GM19023 (cell line): ENCODE measurements around the gene ELAC1.
"Not testable (repeated sequence)": the region's sequence is repeated elsewhere in the genome, so short reads cannot be mapped to it uniquely, and the experiment has no call there.

Experiments used
- ATAC-seq: cut with Tn5 transposase; IDR thresholded peaks from one replicate; pipeline ENCODE4 v1.9.1; 2021; ENCODE audit warnings: mild to moderate bottlenecking, moderate library complexity; ENCODE audit not compliant: unreplicated experiment

ELAC1 gene, protein sequence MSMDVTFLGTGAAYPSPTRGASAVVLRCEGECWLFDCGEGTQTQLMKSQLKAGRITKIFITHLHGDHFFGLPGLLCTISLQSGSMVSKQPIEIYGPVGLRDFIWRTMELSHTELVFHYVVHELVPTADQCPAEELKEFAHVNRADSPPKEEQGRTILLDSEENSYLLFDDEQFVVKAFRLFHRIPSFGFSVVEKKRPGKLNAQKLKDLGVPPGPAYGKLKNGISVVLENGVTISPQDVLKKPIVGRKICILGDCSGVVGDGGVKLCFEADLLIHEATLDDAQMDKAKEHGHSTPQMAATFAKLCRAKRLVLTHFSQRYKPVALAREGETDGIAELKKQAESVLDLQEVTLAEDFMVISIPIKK

DNA sequence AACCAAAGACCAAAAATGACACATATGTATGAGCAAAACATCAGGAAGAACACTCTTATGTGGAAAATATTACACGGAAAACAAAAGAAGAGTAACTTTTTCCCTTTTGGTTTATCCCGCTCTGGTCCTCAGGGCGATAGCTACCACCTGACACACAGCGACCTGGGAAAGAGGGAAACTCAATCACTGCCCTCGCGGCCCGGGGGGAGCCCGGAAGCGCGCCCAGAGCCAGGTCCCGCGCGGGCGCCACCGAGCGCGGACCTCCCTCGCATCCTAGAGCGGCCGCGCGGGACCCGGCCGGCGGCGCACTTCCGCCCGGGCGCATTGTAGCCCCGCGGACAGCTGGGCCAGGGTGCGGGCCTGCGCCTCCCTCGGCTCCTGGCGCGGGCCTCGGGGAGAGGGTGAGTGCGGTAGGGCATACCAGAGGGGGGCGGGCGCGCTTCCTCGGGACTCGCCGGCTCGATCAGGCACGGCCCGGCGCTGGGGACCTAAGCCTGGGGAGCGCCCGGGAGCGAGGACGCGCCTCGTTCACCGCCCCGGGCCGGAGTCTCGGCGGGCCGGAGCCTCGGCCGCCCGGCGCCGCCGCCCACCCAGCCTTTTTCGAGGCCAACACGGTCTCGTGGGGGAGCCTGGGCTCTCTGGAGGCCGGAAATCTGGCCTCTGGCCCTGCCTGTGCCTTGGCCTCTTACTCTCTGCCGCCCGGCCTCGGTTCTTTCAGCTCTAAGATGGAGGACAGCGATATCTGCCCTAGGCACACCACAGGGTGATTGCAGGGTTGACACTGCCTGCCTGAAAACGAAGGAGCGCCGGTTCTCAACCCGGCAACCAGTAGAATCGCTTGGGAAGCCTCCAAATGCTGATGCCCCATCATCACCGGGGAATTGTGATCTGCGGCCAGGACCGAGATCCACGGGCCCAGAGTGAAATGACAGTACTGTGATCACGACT lies at the start of gene ELAC1:
Gene ELAC1 (plus strand): TSS at position 327 of the 948 bp plus-strand sequence. CDS start 6,365 bp downstream, outside the sequence.
- ATAC-seq, result peak; percentile 93

DNA sequence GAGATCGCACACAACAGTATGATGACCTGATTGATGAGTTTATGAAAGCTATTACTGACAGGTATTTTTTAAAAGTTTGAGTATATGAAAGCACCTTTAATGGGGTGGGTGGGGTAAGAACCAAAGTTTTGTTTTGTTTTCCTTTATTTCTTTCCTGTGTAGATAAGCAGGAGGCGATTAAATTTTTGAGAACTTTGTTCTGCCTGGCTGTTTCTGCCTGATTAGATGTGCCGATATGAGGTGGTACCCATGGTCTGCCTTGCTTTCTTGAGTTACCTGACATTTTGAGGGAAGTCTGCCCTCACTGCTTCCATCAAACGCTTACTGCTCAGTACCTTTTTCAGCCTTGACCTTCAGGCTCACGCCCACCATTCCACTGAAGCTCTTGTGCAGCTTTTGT lies 49.7 kb upstream of the ELAC1 start:
- ATAC-seq, result no peak

DNA sequence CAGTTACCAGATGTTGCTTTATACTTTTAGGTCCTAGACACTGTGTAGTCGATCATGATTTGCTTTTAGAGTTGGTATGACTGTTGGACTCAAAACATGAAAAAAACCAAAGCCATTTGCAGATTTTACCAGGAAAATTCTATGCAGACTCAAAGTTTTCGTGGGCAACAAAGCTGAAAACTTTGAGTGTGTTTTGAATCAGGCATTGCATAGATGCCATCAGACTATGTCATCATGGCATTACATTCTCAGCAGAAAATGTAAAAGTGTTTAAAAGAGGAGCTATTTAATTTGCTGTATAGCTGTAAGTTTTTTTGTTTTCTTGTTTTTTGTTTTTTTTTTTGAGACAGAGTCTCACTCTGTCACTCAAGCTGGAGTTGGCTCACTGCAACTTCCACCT lies 43.5 kb upstream of the ELAC1 start:
- no peak for ATAC-seq

DNA sequence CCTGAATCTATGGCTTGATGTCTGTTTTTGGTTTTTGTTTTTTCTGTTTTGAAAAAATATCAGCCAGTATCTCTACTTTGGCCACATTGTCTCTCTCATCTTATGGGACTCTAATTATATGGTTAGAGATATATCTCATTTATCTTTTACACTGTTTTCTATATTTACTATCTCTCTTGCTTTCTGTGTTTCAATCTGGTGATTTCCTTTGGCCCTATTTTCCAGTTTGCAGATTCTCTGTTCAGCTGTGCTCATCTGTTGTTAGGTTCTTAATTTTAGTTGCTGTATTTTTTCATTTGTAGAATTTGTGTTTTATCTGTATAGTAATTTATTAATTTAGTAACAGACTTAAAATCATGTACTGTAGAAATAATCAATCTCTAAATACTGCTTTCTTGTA lies 41.3 kb upstream of the ELAC1 start:
- no peak for ATAC-seq

DNA sequence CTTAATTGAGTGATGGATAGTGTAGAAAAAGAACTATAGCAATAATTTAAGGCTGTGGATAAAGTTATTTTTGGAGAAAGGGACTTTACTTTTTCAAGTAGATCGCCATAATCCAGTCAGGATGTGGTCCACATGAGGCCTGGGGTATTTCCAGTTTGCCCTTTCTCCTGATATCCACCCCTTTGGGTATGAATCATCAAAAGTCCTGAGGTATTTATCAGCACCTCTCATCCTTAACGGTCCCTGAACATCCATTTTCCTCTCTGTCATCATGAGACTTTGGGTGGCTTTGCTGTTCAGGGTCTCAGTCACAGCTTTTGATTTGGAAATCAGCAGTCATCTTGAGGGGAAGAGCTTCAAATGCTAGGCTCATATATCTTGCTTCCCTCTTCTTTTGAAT lies 39.3 kb upstream of the ELAC1 start:
- no peak for ATAC-seq

DNA sequence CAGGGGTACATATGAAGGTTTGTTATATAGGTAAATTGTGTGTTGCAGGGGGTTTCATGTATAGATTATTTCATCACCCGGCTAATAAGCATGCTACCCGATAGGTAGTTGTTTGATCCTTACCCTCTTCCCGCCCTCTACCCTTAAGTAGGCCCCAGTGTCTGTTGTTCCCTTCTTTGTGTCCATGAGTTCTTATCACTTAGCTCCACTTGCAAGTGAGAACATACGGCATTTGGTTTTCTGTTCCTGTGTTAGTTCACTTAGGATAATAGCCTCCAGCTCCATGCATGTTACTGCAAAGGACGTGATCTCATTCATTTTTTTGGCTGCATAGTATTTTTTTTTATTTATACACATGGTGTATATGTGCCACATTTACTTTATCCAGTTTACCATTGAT lies 34.2 kb upstream of the ELAC1 start:
- ATAC-seq, result no peak

DNA sequence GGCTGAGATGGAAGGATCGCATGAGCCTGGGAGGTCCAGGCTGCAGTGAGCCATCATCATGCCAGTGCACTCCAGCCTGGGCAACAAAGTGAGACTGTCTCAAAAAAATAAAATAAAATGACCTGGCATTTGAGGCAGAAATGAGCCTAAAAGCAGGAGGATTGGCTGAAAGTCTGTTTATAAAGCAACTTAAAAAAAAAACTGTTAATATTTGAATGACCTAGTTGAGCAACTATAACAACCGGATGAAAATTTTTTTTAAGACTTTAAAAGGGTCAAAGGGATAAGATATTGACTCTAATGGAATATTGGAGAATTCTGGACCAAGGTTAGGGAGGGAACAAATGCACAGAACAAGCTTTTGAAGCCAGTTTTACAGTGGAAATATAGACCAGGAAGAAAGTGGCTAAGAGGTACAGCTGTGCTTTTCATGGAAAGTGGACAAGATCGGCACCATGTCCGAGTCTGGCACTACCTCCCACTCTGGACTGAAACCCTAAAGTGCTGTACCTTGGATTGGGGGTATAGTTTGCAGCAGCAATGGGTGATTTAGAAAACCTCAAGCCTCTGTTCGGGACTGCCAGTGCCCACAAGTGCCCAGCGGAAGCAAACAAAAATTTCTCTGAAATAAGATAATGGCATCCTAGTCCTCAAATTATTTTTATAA lies 33.2 kb upstream of the ELAC1 start:
- ATAC-seq, result no peak

DNA sequence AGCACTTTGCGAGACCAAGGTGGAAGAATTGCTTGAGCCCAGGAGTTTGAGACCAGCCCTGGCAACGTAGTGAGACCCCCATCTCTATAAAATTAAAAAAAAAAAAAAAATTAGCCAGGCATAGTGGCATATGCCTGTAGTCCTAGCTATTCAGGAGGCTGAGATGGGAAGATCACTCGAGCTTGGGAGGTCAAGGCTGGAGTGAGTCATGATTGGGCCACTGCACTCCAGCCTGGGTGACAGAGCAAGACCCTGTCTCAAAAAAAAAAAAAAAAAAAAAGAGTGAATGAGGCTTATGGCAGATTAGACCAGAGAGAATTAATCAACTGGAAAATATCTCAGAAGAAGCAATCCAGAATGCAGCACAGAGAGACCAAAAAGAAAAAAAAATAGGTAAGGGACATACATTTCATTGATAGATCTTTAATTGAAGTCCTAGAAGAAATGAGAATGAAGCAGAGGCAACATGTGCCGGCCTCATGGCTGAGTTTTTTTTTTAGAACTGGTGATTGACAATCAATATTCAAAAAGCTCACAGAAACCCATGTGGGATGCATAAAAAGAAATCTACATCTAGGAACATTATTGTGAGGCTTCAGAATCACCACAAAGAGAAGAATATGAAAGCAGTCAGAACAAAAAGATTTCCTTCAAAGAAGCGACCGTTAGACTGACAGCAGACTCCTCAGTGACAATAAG lies 32.2 kb upstream of the ELAC1 start:
- no peak for ATAC-seq

DNA sequence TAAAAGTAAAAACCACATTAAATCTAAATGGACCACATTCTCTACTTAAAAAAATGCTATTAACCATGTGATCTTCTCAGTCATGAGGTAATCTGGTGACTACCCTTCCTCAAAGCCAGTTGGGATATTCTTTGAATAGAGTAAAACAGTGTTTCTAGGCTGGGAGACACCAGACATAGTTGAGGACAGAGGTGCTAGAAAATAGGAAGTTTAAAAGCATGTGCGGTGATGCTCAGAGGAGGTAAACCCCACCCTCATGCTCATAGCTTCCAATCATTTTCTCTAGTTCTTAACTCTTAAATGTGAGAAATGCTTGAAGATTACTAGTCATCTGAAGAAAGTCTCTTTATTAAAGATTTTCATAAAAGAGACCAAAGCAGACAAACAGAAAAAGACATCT lies 30.7 kb upstream of the ELAC1 start:
- ATAC-seq, result no peak

DNA sequence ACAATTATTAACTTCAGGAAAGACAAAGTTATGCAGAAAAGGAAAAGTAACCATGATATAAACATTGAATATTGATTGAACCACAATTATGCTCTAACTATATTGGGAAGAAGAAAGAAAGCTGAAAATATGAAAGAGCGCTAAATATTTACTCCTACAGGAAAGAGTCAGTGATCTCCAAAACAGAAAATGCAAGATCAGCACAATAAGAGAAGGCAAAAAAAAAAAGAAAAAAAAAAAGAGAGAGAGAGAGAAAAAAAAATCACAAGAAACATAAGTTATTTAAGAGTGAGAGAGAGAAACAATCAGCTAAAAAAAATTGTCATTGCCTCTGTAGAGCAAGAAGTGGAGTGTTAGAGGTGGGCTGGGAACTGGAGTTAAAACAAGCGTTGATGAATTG lies 28.9 kb upstream of the ELAC1 start:
- no peak for ATAC-seq

DNA sequence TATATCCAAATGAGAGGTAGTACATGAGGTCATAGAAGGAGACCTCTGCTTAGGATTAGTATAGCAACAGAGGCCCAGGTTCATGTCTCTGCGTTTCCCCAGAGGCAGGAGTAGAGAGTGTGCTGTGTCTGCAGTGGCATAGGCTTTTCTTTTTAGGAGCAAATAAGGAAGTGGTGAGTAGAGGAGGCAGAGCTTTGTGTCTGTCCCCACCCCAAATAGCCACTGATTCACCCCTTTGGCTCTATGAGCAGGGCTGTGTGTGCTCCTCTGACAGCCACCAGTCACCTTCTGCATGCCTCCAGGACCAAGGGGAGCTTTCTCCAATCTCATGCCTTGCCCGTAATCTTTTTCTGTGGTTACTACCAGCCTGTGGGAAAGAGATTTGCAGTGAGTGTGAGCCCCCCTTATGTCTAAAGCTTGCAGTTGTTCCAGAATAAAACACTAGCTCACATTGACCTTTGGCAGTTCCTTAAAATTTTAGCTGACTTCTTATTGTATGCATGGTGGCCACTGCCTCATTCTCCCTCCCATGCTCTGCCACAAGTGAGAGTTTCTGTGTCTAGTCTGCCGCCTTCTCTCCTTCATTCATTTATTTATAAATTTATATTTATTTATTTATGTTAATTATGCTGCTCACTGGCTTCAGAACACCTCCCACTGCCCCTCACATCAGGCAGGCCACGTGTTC lies 23.5 kb upstream of the ELAC1 start:
- ATAC-seq, result no peak

DNA sequence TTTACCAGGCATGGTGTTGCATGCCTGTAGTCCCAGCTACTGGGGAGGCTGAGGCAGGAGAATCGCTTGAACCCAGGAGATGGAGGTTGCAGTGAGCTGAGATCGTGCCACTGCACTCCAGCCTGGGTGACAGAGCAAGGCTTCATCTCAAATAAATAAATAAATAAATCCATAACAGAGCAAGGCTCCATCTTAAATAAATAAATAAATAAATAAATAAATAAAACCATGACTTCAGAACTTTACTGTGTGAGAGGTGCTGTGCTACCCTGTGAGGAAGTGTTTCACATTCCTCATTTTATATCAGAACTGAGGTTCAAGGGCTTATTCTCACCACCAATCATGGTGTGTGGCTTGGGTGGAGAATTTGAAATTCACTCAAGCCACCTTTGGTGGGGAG lies 21.9 kb upstream of the ELAC1 start:
- not testable (repeated sequence) for ATAC-seq

DNA sequence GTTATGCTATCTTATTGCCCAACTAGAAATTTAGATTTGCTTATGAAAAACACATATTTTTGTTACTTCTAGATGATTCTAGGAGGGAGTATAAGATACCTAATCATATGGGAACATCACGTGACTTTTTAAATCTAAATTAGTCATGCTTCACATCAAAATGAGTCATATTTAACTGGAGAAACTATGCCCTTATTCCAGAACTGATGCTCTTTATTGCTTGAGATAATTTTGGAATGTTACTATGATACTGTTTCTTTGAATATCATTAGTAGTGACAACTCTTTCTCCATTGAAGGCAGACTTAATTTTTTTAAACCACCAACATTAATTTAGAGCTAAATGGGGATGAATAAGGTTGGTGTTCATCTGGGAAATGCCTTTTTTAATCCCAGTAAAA lies 19.9 kb upstream of the ELAC1 start:
- no peak for ATAC-seq

DNA sequence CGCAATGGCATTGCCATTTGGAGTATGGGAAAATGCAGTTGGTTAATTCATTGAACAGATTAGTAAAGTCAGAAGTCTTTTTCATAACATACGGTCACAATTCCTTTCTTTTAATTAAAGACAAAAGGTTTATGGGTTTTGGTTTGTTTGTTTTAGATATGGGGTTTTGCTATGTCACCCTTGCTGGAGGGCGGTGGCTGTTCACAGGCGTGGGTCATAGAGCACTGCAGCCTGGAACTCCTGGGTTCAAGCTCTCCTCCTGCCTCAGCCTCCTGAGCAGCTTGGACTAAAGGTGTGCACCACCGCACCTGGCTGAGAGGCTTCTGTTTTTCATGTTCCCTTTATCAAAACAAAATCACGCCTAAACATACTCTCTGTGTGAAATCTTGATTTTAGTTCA lies 18.7 kb upstream of the ELAC1 start:
- ATAC-seq, result no peak

DNA sequence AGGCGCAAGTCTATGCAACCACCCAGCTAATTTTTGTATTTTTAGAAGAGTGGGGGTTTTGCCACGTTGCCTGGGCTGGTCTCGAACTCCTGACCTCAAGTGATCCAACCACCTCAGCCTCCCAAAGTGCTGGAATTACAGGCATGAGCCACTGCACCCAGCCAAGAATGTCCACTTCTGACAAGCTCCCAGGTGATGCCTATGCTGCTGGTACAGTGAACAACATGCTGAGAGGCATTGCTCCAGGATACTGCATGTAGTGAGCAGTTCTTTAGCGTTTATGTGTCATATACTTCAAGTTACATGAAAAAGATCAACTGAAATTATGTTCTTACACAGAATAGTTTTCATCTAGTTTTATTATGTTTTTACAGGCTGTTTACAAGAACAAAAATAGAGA lies 17.2 kb upstream of the ELAC1 start:
- ATAC-seq, result no peak

DNA sequence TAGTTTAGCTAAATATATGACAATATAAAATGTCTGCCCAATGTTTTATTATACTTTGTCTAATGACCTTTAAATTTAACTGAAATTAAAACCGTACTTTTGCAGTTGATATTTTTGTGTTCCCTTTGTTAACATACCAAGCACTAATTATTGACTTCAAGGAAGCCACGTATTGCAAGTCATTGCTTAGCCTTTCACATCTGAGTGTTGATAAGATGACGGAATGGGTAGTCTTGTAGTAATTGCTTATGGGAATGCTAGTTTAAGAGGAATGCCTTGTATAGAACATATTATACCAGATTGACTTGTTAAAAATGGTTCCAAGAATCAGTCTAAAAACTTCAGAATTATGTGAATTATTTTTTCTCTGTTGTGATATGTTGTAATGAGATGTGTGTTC lies 14.0 kb upstream of the ELAC1 start:
- no peak for ATAC-seq

DNA sequence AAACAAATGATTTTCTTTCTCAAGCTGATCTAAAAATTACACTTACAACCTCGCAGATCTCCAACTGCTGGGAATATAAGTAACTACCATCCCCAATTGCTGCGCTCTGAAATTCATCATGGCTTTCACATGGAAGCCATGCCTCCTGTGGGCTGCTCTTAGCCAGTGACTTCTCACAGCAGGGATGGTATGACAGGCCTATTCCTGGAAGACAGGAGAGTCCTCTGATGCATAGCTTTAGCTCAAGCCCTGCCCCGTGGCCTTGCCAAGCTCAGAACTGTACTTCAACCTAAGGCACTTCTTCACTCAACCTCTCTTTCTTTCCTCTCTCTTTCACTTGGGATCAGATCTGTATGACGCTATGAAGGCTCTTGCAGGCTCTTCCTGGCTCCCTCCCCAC lies 12.6 kb upstream of the ELAC1 start:
- no peak for ATAC-seq

DNA sequence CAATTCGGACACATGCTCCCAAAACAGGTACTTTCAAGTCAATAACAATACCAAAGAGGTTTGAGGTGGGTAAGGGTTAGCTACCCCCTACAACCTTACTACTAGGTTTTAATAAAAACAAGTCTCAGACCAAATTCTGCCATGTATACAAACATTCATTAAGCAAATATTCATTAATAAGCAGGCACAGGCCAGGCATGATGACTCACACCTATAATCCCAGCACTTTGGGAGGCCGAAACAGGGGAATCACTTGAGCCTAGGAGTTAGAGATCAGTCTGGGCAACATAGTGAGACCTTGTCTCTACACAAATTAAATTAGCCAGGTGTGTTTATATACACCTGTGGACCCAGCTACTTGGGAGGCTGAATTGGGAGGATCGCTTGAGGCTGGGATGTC lies 11.7 kb upstream of the ELAC1 start:
- no peak for ATAC-seq

DNA sequence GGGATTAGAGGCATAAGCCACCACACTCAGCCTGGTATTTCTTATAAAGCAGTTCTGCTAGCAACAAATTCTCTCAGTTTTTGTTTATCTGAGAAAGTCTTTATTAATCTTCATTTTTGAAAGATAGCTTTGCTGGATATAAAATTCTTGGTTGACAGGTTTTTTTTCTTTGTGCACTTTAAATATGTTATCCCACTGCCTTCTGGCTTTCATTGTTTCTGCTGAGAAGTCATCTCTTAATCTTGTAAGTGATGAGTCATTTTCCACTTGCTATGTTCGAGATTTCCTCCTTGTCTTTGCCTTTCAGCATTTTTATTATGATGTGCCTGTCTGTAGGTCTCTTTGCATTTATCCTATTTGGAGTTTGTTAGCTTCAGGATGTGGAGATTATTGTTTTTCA lies 5.9 kb upstream of the ELAC1 start:
- no peak for ATAC-seq

DNA sequence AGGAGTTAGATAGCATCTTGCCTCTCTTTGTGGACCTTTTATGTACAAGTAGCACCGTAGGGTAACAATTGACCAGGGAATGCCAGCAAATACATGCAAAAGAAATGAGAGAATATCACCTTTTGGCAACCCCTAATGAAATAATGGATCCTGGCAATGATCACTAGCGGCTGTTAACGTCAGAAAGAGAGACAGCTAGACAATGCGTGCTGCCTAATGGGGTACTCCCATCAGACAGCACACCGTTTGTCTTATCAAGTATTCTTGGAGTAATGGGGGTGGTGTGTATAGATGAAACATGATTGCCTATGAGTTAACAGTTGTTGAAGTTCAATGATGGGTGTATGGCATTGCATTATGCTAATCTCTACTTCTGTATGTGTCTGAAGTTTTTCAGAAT lies 1.6 kb downstream of the ELAC1 start:
- no peak for ATAC-seq
